GM18526 (cell line): ENCODE measurements around the gene HSD11B1L.
A peak's percentile ranks its signal among the peaks of the same experiment; 100 is the strongest.

Source experiments
- POLR2A ChIP-seq: IDR thresholded peaks from 3 replicates; pipeline ENCODE4 v1.6.1; 2011; ENCODE audit not compliant: insufficient read length; ENCODE audit errors: extremely low read depth

The HSD11B1L gene

GRCh38 chr19:5719961-5720790 is 39.3 kb downstream of the HSD11B1L start, which contains the start of the genes CATSPERD and LONP1:
Gene CATSPERD, plus strand, starts transcription at chr19:5720637. Its CDS starts 101 bp downstream, at chr19:5720738.
Gene LONP1, minus strand, starts transcription at chr19:5720146. Its CDS starts 14 bp downstream, at chr19:5720132.
- TF ChIP-seq POLR2A = peak; percentile 88

GRCh38 chr19:5727453-5728050 is 46.7 kb downstream of the HSD11B1L start:
- TF ChIP-seq POLR2A = no peak
